ENCODE results near the gene INCENP.

DNA sequence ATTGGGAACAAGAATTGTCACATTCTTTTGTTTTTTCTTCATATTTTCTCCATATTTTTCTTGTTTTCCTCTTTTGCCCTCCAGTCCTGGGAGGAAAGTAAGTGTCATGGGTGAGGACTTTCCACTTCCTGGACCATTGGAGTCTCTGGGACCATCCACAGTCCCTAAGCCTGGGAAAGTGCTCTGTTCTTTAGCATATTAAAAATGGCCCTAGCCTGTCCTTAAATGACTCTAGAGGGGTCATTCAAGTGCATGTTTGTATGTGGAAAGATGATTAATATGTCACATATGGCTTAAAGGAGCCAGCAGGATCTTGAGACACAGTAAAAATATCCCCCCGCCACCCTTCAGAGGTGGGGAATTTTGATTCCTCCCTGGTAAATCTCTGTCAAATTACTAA, 46.1 kb downstream of the INCENP start:
- TF ChIP-seq, protein P1, sequence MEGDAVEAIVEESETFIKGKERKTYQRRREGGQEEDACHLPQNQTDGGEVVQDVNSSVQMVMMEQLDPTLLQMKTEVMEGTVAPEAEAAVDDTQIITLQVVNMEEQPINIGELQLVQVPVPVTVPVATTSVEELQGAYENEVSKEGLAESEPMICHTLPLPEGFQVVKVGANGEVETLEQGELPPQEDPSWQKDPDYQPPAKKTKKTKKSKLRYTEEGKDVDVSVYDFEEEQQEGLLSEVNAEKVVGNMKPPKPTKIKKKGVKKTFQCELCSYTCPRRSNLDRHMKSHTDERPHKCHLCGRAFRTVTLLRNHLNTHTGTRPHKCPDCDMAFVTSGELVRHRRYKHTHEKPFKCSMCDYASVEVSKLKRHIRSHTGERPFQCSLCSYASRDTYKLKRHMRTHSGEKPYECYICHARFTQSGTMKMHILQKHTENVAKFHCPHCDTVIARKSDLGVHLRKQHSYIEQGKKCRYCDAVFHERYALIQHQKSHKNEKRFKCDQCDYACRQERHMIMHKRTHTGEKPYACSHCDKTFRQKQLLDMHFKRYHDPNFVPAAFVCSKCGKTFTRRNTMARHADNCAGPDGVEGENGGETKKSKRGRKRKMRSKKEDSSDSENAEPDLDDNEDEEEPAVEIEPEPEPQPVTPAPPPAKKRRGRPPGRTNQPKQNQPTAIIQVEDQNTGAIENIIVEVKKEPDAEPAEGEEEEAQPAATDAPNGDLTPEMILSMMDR (conservative IDR thresholded peaks at IDR 0.05), result no peak
- no peak for TF ChIP-seq EZH2 (IDR thresholded peaks at IDR 0.05; ENCODE audit: low read depth)

Measured in PC-9 (cell line).